BJ (cell line): Measurements from ENCODE around the gene HTT-AS. TPM values are rescaled to one million over a fixed set of nuclear protein-coding genes. Genes with fewer than 3 reads are reported as not detected.

ENCODE experiments used
- CTCF ChIA-PET: fragments of 350-600 bp; formaldehyde crosslinking; extraction: SDS; loops from one replicate; lab custom pipeline; 2021; ENCODE audit warnings: antibody characterized with exemption, inconsistent platforms; lab: Yijun Ruan, JAX
- POLR2A ChIA-PET: fragments of 300-600 bp; sonication (Branson Sonifier 250); formaldehyde crosslinking; extraction: SDS; loops from one replicate; lab custom pipeline; 2021; ENCODE audit warnings: antibody characterized with exemption; lab: Charles Lee
- DNase-seq: peaks from one replicate; pipeline ENCODE4 v3.0.0-alpha.2; 2011; ENCODE audit warnings: low read depth
- H3K27me3 ChIP-seq: 2 replicates; pipeline ENCODE4 v1.6.0; 2011; ENCODE audit warnings: low read length; ENCODE audit not compliant: control insufficient read depth, insufficient read depth
- H3K36me3 ChIP-seq: 2 replicates; pipeline ENCODE4 v1.5.1; 2011; ENCODE audit warnings: low read length; ENCODE audit not compliant: control insufficient read depth, insufficient read depth
- H3K4me3 ChIP-seq: 2 replicates; pipeline ENCODE4 v1.5.1; 2011; ENCODE audit warnings: low read depth, mild to moderate bottlenecking, control low read depth, low read length
- polyA plus RNA-seq: library from polyadenylated mRNA; depleted of rRNA; stranded (reverse); fragments of >200 nt; gene quantifications from 2 replicates; pipeline ENCODE4 v1.2.3, GENCODE V29; 2011
- TF ChIP-seq, protein P1 (sequence below): IDR thresholded peaks from 2 replicates; pipeline ENCODE4 v1.5.1; 2011; ENCODE audit warnings: low read depth, mild to moderate bottlenecking, control low read depth, inconsistent platforms, low read length, moderate library complexity; ENCODE audit not compliant: insufficient read depth

Gene HTT-AS
- polyA plus RNA-seq, 1 experiment = not detected

DNA sequence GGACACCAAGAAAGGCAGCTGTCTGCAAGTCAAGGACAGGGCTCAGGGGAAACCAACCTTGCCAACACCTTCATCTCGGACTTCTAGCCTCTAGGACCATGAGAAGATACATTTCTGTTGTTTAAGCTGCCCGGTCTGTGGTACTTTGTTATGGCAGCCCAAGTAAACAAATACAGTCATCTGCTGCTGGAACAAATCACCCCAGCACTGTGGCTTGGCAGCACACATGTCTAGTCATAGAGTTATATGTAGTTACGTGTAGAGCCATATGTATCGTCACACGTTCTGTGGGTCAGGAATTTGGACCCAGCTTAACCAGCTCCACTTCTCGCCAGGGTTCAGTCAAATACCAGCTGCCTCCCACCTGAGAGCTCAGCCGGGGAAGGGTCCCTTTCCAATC, 2.5 kb downstream of the HTT-AS start:
- Histone ChIP-seq H3K36me3 (no peaks in the 10 kb centered on the region), H3K4me3 (no peak overlapping the region), H3K27me3 (no peaks in the 10 kb centered on the region)
- POLR2A ChIA-PET = no interaction called here
- no peak for DNase-seq
- CTCF ChIA-PET = interaction anchor here (1.4 kb wide), 1 partner anchor 25 kb away, joined by 4 read pairs; no protein-coding TSS in a partner anchor
- TF ChIP-seq, protein P1, sequence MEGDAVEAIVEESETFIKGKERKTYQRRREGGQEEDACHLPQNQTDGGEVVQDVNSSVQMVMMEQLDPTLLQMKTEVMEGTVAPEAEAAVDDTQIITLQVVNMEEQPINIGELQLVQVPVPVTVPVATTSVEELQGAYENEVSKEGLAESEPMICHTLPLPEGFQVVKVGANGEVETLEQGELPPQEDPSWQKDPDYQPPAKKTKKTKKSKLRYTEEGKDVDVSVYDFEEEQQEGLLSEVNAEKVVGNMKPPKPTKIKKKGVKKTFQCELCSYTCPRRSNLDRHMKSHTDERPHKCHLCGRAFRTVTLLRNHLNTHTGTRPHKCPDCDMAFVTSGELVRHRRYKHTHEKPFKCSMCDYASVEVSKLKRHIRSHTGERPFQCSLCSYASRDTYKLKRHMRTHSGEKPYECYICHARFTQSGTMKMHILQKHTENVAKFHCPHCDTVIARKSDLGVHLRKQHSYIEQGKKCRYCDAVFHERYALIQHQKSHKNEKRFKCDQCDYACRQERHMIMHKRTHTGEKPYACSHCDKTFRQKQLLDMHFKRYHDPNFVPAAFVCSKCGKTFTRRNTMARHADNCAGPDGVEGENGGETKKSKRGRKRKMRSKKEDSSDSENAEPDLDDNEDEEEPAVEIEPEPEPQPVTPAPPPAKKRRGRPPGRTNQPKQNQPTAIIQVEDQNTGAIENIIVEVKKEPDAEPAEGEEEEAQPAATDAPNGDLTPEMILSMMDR = no peak

- H3K36me3 ChIP-seq = no peaks in the 10 kb centered on the region
- TF ChIP-seq, protein P1 = no peak
- no peaks in the 10 kb centered on the region for H3K27me3 ChIP-seq
- CTCF ChIA-PET = interaction anchor here (1.1 kb wide), 1 partner anchor 23 kb away, joined by 4 read pairs; no protein-coding TSS in a partner anchor
- H3K4me3 ChIP-seq = no peak overlapping the region
- POLR2A ChIA-PET = interaction anchor here (0.7 kb wide), 1 partner anchor 446 kb away, joined by 6 read pairs; no protein-coding TSS in a partner anchor
- no peak for DNase-seq
Measured at GRCh38 chr4:3070709-3071500, 3.4 kb downstream of the HTT-AS start.

- TF ChIP-seq, protein P1 = no peak
- CTCF ChIA-PET = no interaction called here
- Histone ChIP-seq H3K27me3 (no peaks in the 10 kb centered on the region), H3K4me3 (no peak overlapping the region), H3K36me3 (no peaks in the 10 kb centered on the region)
- no peak for DNase-seq
- POLR2A ChIA-PET = no interaction called here
Measured at GRCh38 chr4:3069661-3070199, 4.6 kb downstream of the HTT-AS start.

GRCh38 chr4:3067473-3068001, 6.8 kb downstream of the HTT-AS start:
- TF ChIP-seq, protein P1 = no peak
- Histone ChIP-seq H3K4me3 (no peak overlapping the region), H3K36me3 (no peaks in the 10 kb centered on the region), H3K27me3 (no peaks in the 10 kb centered on the region)
- ChIA-PET POLR2A (no interaction called here), CTCF (interaction anchor here (0.8 kb wide), 1 partner anchor 40 kb away, joined by 3 read pairs; no protein-coding TSS in a partner anchor)
- DNase-seq = no peak

DNA sequence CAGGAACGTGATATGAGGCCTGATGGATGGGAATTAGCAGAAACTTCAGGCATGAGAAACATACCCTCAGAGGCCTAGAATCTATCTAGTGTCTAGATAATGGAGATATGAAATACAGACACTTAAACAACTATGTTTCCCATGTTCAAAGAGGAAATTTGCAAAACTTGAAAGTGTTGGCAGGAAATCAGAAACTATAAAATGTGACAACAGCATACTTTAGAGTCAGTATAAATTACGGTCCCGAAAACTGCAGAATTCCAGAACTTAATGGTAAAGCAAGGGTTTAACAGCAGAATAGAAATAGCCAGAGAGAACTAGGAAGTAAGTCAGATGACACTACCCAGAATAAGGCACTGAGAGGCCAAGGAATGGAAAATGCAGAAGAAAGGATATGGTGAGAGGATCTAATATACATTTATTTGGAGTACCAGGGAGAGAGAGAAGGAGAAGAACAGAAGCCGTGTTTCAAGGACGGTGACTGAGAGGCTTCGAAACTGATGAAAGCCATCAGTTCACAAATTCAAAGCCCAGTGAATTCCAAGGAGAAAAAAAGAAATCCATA, 7.4 kb downstream of the HTT-AS start:
- POLR2A ChIA-PET = no interaction called here
- no peaks in the 10 kb centered on the region for H3K27me3 ChIP-seq
- no peak overlapping the region for H3K4me3 ChIP-seq
- CTCF ChIA-PET = no interaction called here
- H3K36me3 ChIP-seq = no peaks in the 10 kb centered on the region
- DNase-seq = no peak
- TF ChIP-seq, protein P1 = no peak
